GM21447 (cell line): Measurements from ENCODE around the gene FRMPD4.
"Not testable (repeated sequence)": the region's sequence is repeated elsewhere in the genome, so short reads cannot be mapped to it uniquely, and the experiment has no call there.

Experiments used
- ATAC-seq: cut with Tn5 transposase; IDR thresholded peaks from one replicate; pipeline ENCODE4 v1.9.1; 2021; ENCODE audit not compliant: unreplicated experiment

Gene FRMPD4

DNA sequence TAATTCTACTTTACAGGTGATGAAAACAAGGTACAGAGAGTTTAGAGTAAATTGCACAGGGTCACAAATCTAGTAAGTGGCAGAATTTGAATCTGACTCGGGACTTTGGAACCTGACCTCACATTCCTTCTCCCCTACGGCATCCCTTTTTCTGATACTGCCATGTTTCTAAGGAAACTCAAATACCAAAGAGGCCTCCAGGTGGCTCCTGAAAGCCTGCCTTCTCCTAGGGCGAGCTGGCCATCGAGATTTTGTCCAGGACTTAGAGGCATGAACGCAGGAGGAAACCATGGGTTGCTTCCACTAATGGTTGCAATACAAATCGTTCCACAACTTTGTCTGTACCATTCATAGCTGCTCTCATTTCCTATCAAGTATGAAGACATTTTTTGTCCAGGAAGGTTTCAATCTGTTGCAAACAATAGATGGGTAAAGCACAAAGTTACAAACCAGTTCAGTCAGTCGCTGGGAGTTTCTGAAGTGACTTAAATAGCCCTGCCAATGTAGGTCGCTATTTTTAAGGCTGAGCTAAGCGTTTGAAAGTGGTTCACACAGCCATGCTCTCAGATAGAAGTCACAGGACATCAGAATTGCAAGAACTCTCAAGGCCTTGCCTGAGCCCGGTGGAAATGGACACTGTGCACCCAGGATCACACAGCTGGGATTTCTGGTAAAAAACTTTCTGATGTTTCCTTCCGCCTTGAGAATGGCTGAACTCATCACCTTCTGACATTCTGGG lies 356.3 kb downstream of the FRMPD4 start:
- ATAC-seq, result no peak

DNA sequence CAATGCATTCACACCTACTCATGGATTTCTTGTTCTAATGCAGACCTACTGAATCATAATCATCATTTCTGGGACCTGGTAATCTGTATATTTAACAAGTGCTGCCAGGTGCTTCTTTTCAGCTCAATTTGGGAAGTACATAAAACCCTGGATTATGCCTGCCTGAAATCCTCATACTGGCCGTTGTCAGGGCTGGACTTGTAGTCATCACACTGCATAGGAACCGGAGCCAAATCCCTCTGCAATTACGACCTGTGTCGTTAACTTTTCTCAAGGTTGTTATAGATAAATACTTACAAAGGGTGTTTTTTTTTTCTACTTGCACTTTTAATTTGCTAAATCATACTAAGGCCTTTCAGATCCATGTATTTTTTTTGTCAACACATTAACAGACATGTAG lies 358.1 kb downstream of the FRMPD4 start:
- no peak for ATAC-seq

DNA sequence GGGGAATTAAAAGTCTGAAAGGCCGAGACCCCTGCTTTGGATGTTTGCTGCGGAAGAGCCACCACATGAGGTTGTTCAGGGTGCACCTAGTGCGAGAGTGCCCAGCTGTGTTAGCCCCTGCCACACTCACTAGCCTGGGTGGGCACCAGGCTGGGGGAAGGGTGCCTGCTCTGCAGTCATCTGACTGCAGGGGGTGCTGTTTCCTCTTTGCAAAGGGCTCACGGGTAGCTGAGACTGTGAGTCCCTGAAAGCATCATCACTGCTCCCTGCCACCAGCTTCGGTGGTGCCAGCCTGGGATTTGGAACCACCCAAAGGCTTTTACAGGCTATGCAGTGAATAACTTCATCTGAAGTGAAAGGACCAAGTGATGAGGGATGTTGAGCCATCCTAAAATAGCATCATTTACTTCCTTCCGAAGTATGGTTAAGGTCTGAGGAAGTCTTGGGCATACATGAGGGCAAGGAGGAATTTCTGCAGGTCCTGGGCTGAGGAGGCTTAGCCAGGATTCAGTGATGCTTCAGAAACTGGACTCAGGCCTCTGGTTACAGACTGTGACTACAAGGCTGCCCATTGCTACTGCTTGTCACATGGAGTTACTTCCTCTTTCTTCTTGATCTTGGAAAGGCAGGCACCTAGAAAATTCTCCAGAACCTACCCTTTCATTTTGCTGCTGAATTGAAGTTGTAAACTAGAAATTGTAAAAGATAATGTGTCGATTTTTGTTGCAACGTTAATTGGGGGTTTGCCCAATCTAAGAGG lies 359.7 kb downstream of the FRMPD4 start:
- no peak for ATAC-seq

DNA sequence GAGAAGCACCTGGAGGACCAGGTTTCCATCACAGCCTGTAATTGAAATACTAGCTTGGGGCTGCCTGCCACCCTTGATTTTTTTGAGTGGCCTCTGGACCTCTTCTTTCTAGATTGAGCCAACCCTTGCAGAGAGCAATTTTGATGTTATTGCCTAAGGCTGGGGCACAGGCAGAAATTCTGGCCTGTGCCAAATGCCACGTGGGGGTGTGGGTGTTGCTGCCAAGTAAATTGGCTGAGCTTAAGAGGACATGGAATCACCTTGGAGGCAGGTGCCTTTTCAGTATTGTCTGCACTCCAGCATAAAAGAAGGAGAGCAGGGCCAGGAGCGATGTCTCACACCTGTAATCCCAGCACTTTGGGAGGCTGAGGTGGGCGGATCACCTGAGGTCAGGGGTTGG lies 366.9 kb downstream of the FRMPD4 start:
- ATAC-seq, result no peak

DNA sequence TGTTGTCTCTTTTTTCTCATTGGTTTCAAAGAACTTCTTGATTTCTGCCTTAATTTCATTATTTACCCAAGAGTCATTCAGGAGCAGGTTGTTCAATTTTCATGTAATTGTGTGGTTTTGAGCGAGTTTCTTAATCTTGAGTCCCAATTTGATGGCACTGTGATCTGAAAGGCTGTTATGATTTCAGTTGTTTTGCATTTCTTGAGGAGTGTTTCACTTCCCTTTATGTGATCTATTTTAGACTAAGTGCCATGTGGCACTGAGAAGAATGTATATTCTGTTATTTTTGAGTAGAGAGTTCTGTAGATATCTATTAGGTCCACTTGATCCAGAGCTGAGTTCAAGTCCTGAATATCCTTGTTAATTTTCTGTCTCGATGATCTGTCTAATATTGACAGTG lies 377.1 kb downstream of the FRMPD4 start:
- ATAC-seq, result peak; percentile 98

DNA sequence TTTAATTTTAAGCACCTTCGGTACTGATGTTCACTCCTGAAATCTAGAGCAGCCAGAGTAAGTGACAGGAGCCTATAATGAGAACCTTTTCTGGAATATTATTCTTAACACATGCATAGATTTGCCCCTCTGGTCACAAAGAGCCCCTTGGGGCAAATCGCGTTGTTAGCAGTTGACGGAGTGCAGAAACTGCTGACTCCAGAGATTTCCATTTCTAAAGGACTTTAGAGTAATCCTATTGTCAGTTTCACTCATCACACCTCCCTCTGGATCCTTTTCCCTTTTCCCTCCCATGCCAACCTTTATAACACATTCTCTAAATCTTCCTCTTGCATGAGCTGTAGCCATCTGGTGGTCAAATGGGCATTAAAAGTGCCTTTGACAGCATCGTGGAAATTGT lies 388.0 kb downstream of the FRMPD4 start:
- no peak for ATAC-seq

DNA sequence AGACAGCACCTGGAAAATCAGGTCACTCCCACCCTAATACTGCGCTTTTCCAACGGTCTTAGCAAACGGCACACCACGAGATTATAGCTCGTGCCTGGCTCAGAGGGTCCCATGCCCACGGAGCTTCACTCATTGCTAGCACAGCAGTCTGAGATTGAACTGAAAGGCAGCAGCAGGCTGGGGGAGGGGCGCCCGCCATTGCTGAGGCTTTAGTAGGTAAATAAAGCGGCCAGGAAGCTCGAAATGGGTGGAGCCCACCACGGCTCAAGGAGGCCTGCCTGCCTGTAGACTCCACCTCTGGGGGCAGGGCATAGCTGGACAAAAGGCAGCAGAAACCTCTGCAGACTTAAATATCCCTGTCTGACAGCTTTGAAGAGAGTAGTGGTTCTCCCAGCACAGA lies 399.8 kb downstream of the FRMPD4 start:
- ATAC-seq, result not testable (repeated sequence)

DNA sequence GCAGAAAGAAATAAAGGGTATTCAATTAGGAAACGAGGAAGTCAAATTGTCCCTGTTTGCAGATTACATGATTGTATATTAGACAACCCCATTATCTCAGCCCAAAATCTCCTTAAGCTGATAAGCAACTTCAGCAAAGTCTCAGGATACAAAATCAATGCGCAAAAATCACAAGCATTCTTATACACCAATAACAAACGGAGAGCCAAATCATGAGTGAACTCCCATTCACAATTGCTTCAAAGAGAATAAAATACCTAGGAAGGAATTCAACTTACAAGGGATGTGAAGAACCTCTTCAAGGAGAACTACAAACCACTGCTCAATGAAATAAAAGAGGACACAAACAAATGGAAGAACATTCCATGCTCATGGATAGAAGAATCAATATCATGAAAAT lies 404.0 kb downstream of the FRMPD4 start:
- ATAC-seq, result not testable (repeated sequence)

DNA sequence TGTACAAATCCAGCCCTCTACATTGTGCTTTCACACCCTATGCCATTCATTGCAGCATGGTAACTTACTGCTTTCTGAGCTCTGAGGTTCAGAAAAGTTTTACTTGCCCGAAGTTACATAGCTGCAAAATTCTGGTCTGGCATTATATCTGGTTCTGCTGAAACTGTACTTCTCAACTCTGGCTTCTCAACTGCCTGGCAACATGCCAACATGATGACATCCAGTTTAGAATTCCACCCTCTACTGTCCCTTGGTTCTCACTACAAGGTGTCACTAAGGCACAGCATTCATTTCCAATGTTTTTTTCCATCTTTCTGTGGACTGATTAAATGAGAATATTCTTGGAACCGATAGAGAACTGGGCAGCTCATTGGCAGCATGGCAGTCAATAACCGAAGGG lies 410.1 kb downstream of the FRMPD4 start:
- no peak for ATAC-seq

DNA sequence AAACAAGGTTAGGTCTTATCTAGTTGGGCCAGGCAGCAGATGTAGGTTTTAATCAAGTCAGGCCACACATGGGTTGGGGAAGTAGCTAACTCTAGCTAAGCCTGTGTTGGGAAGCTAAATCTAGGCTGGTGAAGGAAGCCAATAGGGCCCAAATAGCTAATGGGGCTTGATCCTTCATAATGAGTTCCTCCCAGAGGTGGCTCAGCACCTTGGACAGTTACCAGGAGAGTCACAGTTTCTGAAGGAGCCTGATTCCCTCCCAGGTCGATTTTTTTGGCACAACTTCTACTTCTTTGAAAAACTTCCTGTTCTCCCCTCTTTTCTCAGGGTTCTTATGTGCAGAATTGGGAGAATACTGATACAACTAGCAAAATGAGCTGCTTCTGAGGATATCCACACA lies 410.5 kb downstream of the FRMPD4 start:
- no peak for ATAC-seq

DNA sequence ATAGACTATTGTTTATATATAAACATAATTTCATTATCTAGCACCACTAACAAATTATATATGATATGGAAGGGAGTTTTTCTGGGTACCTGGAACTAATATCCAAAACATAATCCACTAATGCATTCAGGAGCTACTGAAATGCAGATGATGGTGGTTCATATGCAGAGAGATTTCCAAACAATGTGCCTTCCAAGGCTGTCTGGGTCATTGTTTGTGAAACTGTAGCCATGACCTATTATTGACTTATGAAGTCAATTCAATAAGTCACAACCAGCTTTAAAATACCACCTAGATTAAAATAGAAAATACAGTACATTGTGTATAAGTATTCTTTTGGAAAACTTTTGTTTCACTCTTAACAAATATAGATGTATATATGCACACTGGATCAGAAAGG lies 415.9 kb downstream of the FRMPD4 start:
- no peak for ATAC-seq

DNA sequence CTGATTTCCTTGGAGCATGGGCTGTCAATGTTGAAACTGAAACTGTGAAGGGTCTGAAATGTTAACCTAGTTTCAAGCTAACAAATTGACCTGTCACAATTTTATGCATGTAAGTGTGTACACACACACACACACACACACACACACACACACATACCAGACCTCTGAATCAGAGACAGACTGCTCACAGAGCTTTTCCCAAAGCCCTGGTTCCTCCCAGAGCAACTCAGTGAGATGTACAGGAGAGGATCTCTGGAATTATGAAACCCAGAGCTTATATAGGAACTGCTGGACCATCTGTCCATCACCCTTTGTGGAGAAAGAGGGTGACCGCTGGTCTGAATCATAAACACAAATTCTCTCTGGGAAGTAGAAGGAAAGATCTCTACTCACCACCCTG lies 424.8 kb downstream of the FRMPD4 start:
- no peak for ATAC-seq

DNA sequence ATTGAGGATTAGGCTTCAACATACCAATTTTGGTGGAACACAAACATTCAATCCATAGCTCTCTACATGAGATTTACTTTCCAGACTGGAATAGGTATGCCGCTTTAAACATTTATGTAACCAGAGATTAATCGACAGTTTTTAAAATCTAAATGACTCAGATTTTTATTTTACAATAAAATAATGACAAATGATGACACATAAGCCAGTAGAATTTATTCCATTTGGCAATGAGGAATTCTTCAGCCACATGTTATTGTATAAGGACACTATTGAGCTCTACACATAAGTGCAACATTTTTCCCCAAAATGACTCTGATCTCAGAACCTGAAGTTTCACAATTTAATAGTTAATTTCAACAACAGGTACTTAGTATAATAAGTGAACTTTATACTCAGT lies 425.9 kb downstream of the FRMPD4 start:
- no peak for ATAC-seq

DNA sequence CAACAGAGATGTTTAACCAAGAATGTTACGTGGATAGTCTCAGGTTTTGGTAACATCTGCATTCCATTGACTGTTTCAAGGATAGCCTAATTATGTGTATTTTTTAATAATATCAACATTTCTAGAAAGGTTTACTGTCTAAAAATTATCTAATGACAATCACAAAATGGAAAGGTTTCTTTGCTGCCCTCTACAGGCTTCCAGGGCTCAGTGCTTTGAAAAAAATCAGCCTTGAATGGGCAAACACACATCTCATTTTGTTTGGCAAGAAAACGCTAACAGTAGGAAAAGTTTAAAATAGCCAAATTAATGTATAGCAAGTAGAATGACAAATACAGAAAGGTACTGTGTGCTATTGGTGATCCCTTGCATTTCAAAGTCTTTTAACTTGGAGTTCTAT lies 429.6 kb downstream of the FRMPD4 start:
- ATAC-seq, result no peak

DNA sequence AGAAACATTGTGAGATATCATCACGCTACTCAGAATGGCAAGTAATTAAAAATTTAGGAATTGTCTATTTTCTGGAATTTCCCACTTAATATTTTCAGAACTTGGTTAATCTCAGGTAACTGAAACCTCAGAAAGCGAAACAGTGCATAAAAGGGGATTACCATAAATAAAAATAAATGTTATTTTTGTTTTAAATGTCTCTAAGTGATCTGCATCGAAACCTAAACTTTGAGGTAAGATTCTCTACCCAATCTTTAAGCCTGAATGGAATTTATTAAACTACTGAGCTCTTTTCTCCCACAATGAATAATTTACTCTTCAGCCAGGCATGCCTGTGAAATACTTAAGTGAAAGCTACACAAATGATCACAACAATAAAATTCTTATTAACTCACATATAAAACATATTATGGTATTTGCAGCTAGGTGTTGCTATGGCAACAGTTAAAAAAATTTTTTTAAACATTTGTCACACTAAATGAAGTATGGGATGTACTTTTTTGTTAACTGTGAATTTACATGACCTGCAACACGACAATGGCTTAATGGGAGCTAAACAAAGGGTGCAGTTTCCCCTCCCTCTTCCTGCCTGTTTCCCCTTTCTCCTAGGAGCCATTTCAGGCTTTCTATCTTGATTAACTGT lies 432.7 kb downstream of the FRMPD4 start:
- ATAC-seq, result no peak

DNA sequence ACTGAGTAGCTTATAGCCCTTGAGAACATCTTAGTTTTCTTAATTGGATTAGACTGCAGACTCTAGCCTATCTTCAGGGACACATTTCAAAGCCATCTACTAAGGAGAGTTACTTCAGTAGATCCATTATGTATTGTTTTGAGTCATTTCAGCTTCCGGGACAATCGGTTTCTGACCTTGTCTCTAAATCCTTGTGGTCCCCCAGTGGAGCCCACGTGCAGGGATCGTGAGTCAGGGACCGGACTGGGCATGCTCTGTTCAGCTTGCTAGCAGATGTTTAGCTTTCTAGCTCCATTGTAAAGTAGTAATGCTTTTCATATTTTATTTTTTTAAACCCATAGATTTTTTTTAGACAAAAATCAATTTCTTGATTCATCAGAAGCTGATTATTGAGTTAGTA lies 441.0 kb downstream of the FRMPD4 start:
- no peak for ATAC-seq

DNA sequence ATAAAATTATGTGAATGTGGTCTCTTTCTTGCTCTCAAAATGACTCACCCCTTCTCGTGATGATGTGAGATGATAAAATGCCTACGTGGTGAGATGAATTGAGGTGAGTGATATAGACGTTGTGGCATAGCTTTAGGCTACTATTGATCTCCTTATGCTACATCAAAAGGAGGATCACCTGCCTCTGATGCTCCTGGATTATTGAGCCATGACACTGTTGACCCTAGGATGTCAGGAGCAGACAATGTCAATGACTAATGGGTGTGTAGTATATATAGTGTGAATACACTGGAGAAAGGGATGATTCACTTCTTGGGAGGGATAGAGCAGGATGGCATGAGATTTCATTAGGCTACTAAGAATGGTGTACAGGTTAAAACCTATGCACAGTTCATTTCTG lies 442.3 kb downstream of the FRMPD4 start:
- no peak for ATAC-seq

DNA sequence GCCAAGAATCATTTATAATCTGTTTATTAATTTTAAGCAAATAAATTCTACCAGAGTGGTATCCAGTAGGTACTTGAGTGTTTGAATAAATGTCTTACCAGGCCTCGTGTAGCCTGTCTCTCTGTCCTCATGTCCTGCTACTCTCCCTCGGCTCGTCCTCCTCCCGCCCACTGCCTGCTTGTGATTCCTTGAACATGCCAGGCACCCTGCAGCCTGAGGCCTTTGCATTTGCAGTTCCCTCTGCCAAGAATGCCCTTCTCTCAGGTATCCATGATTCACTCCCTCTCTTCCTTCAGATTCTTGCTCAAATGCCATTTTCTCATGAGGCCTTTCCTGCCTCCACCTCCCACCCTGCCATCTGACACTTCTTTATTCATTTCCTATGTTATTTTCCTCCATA lies 443.3 kb downstream of the FRMPD4 start:
- ATAC-seq, result no peak

DNA sequence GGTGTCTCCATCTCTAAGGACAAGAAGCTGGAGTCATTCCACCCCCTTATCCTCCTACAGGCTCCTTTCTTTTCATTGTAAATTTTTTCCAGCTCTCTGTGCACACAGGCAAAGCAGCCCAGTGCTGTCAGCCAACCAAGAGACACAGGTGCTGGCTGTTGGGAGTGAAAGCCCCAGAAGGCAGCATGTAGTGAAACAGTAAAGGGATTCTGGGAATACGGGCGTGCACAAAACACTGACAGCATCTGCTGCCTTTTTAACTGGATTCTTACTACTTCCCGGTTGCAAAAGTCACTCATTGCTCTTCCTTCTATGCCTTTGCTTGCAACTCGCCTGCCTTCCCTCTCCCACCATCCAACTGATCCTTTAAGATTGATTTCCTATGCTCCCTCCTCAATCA lies 444.4 kb downstream of the FRMPD4 start:
- ATAC-seq, result no peak

DNA sequence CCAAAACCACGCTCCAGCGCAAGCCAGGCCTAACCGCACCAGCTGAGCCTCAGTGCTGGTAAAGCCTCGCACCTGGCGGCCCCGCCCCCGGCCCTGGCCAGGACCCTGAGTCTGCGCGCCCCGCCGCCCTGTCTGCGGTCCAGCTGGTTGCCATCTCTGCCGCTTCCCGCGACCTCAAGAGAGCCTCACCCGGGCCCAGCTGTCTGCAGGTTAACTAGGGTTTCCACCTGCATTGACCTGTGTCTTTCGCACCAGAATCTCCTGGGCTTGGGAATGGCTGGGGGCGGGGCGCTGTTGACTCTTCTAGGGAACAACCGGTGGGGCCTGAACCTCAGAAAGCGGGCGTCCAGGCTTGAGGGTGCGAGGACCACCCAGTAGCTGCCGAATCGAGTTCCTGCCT lies 445.3 kb downstream of the FRMPD4 start:
- ATAC-seq, result no peak

DNA sequence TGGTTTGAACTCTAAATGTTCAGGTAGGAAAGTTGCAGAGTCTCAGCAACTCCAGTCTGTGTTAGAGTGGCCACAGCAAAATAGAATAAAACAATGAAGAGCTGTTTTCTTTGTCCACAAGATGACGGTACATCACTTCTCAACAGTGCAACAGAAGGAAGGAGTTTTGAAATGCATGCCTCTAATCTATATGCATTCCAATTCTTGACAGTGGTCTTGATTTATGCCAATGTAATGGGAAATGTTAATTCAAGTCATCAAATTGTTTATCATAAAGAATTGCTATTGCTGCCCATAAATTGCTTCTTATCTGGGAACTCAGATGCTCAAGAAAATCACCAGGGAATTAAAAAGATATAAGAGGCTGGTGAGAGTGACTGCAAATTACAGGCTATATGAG lies 457.4 kb downstream of the FRMPD4 start:
- no peak for ATAC-seq

DNA sequence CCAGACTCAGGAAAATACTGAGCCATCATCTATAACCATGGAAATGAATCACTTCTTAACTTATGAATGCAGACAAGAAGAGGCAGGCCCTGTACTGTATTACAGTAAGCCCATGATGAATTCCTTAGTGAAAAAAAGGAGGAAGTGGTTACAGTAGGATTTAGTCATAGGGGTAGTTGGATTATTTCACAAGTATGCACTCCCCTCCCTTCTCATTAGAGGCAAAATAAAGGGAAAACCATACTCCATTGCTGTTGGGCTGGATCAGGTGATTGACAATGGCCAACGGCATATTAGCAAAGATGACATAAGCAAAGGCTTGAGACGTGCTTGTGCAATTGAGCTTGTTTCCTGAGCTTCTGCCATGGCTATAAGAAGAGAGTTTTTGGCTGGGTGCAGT lies 471.8 kb downstream of the FRMPD4 start:
- no peak for ATAC-seq
